Transverse colon (tissue), 4 donors: ENCODE results near the gene KRTAP4-2.
"Not testable (repeated sequence)": the region's sequence is repeated elsewhere in the genome, so short reads cannot be mapped to it uniquely, and the experiment has no call there.

ENCODE experiments used
- POLR2AphosphoS5 ChIP-seq, 3 donors: sonication (generic); formaldehyde crosslinking; IDR thresholded peaks; one replicate each; pipeline ENCODE4 v1.6.1; 2016; ENCODE audit warnings: antibody characterized with exemption in 3 of 3
- TF ChIP-seq, protein P1 (sequence below), 5 experiments: fragments of 200-600 bp in 3 of 5; fragments of 450-650 bp in 2 of 5; sonication (generic) in 3 of 5; IDR thresholded peaks; 1 replicate in 2 of 5; 2 replicates in 3 of 5; pipeline ENCODE4 v1.5.1; 2016 to 2017; ENCODE audit warnings: antibody characterized with exemption in 5 of 5, inconsistent platforms in 3 of 5, mild to moderate bottlenecking in 2 of 5, moderate library complexity in 1 of 5

DNA sequence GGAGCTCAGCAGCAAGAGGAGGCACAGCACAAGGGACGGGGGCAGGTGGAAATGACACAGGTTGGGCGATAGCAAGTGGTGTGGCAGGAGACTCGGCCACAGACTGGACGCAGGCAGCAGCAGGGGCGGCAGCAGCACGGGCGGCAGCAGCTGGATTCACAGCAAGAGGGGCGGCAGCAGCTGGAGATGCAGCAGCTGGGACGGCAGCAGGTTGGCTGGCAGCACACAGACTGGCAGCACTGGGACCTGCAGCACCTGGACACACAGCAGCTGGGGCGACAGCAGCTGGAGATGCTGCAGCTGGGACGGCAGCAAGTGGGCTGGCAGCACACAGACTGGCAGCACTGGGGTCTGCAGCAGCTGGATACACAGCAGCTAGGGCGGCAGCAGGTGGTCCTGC, 38.2 kb downstream of the KRTAP4-2 start:
- TF ChIP-seq, protein P1, sequence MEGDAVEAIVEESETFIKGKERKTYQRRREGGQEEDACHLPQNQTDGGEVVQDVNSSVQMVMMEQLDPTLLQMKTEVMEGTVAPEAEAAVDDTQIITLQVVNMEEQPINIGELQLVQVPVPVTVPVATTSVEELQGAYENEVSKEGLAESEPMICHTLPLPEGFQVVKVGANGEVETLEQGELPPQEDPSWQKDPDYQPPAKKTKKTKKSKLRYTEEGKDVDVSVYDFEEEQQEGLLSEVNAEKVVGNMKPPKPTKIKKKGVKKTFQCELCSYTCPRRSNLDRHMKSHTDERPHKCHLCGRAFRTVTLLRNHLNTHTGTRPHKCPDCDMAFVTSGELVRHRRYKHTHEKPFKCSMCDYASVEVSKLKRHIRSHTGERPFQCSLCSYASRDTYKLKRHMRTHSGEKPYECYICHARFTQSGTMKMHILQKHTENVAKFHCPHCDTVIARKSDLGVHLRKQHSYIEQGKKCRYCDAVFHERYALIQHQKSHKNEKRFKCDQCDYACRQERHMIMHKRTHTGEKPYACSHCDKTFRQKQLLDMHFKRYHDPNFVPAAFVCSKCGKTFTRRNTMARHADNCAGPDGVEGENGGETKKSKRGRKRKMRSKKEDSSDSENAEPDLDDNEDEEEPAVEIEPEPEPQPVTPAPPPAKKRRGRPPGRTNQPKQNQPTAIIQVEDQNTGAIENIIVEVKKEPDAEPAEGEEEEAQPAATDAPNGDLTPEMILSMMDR (IDR thresholded peaks at IDR 0.05): not testable (repeated sequence)
- TF ChIP-seq POLR2AphosphoS5 (IDR thresholded peaks at IDR 0.05): not testable (repeated sequence)
